GM10847 (cell line): ENCODE data around the gene PLCG1.

Experiments
- POLR2A ChIP-seq: IDR thresholded peaks from 2 replicates; pipeline ENCODE4 v1.6.1; 2011; ENCODE audit not compliant: insufficient read length; ENCODE audit errors: extremely low read depth

PLCG1 gene

DNA sequence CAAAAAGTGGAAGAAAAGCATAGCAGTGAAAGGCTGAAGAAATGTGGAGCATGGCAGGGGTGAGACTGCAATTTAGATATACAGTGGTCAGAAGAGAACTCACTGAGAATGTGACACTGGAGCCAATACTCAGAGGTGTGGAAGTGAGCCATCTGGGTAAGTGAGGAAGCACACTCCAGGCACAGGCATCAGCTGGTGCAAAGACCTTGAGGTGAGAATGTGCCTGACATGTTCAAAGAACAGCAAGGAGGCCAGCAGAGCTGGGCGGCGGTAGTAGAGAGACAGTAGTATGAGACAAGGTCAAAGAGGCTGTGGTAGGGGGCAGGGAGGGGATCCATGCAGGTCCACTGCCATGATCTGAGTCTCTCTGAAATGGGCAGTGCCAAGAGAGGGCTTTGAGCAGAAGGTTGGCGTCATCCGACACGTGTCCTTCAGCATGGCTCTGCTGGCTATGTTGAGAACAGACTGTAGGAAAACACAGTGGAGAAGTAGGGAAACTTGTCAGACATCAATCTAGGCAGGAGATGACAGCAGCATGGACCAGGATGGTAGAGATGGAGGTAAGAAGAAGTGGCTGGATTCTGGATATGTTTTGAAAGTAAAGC lies 84.4 kb downstream of the PLCG1 start:
- TF ChIP-seq POLR2A = no peak

DNA sequence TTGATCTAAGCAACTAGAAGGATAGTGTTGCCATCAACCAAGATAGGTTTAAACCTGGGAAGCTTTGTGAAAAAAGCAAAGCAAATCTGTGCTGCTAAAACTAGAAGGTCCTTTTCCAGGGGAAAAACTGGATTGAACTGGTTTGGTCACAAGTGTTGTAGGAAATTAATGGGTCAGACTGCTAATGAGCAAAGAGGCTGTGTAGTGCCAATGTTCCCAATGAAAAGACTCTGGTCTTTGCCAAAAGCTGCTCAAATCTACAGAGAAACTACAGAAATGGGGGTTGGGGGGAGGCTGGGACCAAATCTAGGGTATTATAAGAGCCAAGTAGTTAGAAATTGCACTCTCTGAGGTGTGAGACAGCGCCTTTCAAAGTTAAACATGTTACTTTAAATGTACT lies 85.0 kb downstream of the PLCG1 start:
- no peak for TF ChIP-seq POLR2A

DNA sequence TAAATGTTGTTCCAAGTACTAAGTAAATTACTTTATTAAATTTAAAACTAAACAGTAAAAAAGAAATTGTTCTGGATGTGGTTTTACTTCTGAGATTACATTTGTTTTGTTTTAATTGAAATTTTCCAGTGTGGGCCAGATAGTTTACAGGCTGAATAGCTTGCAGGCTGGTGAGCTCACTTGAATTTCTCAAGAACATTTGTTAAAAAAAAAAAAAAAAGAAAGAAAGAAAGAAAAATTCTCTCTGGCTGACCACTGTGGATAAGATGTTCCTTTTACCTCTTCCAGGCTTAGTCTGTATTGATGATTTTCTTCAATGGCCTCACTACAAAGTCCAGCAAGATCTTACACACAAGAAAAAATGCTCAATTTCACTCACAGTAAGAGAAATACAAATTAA lies 85.4 kb downstream of the PLCG1 start:
- TF ChIP-seq POLR2A = no peak

DNA sequence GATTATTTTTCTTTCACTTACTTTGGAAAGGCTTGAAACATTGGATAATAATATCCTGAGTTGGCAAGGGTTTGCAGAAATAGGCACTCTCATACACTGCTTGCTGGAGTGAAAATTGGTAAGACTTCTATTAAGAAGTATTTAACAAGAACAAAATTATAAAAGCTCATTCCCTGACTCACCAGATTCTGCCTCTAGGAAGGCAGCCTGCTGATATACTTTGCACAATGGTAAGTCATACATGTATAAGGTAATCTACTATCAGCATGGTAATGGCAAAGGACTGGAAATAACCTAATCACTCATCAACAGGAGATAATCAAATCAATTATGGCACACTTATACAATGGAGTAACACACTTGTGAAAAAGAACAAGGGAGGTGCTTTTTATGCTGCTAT lies 85.8 kb downstream of the PLCG1 start:
- TF ChIP-seq POLR2A = no peak

DNA sequence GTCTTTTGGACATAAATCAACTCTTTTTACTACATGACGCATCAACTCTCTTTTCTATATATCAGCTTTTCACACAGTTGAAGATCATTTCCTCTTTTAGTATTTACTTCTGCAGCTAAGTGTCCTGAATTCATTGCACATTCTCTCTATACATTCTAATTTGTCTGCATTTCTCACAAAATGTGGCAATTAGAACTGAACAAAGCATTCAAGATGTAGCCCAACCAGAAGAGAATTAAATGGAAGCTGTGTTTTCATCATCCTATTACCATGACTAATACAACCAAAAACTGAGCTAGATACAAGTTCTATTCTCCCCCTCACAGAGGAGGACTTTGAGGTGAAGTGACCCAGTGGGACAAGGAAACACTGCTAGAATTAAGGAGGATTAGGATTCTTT lies 86.9 kb downstream of the PLCG1 start:
- TF ChIP-seq POLR2A = no peak

- TF ChIP-seq POLR2A = no peak
Observed at GRCh38 chr20:41225091-41225490, 87.7 kb downstream of the PLCG1 start.

DNA sequence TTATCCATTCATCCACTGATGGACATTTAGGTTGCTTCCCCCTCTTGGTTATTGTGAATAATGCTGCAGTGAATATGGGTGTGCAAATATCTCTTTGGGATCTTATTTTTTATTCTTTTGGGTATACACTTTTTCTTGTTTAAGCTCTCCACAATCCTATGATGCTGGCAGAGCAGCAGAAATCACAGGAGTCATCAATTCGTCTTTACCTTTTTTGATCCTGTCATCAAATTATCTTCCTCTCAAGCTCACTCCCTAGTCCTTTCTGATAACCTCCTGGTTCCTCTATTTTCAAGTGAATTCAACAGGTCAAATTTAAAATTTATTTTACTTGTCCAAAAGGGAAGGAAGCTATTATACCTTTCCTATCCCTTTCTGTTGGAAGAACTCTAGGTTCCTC lies 89.1 kb downstream of the PLCG1 start:
- no peak for TF ChIP-seq POLR2A
